Mesenchymal stem cell (in vitro differentiated cells and primary cell): ENCODE data around the gene EGLN1.

ENCODE experiments used
- DNase-seq: peaks from one replicate; pipeline ENCODE4 v3.0.0-alpha.2; 2013
- H2AFZ ChIP-seq: one replicate; pipeline ENCODE4 v1.6.1; 2013; ENCODE audit warnings: low read depth, mild to moderate bottlenecking, control low read depth, inconsistent platforms, low read length, moderate library complexity
- H2AK5ac ChIP-seq: 2 replicates; pipeline ENCODE4 v1.6.1; 2013; ENCODE audit warnings: low read length, moderate library complexity, mild to moderate bottlenecking, inconsistent platforms; ENCODE audit not compliant: severe bottlenecking
- H2BK120ac ChIP-seq: one replicate; pipeline ENCODE4 v1.6.1; 2013; ENCODE audit warnings: low read depth, mild to moderate bottlenecking, inconsistent platforms, low read length, moderate library complexity
- H2BK12ac ChIP-seq, 2 experiments: one replicate each; pipeline ENCODE4 v1.6.1; 2013; ENCODE audit warnings: inconsistent platforms in 2 of 2, low read length in 2 of 2, mild to moderate bottlenecking in 2 of 2, moderate library complexity in 2 of 2, control low read depth in 1 of 2
- H2BK15ac ChIP-seq: one replicate; pipeline ENCODE4 v1.6.1; 2013; ENCODE audit warnings: mild to moderate bottlenecking, low read depth, inconsistent platforms; ENCODE audit not compliant: poor library complexity, severe bottlenecking
- H2BK5ac ChIP-seq: 2 replicates; pipeline ENCODE4 v1.6.1; 2013; ENCODE audit warnings: low read depth, mild to moderate bottlenecking, low read length, control low read depth, inconsistent platforms; ENCODE audit not compliant: poor library complexity, severe bottlenecking
- H3K14ac ChIP-seq, 2 experiments: one replicate each; pipeline ENCODE4 v1.6.1; 2013; ENCODE audit warnings: inconsistent platforms in 2 of 2, low read length in 2 of 2, control low read depth in 1 of 2, mild to moderate bottlenecking in 1 of 2, moderate library complexity in 1 of 2
- H3K18ac ChIP-seq, 2 experiments: one replicate each; pipeline ENCODE4 v1.6.1; 2013; ENCODE audit warnings: inconsistent platforms in 2 of 2, low read length in 2 of 2, control low read depth in 1 of 2, low read depth in 1 of 2, mild to moderate bottlenecking in 1 of 2
- H3K23ac ChIP-seq, 2 experiments: one replicate each; pipeline ENCODE4 v1.6.1; 2013; ENCODE audit warnings: inconsistent platforms in 2 of 2, low read length in 2 of 2, mild to moderate bottlenecking in 2 of 2, moderate library complexity in 2 of 2, control low read depth in 1 of 2
- H3K27ac ChIP-seq: 2 replicates; pipeline ENCODE4 v1.5.1; 2013; ENCODE audit warnings: mild to moderate bottlenecking, moderate library complexity, low read length, control low read depth, inconsistent platforms; ENCODE audit not compliant: poor library complexity, severe bottlenecking
- H3K27me3 ChIP-seq, 2 experiments: 2 replicates each; pipeline versions ENCODE4 v1.6.1 to v1.7.0; 2013; ENCODE audit warnings: low read length in 2 of 2, mild to moderate bottlenecking in 2 of 2, moderate library complexity in 2 of 2, control low read depth in 1 of 2, inconsistent platforms in 1 of 2; ENCODE audit not compliant: control insufficient read depth in 1 of 2, insufficient read depth in 1 of 2
- H3K36me3 ChIP-seq, 2 experiments: 2 replicates each; pipeline versions ENCODE4 v1.6.1 to v1.7.0; 2013; ENCODE audit warnings: low read length in 2 of 2, control low read depth in 1 of 2, inconsistent platforms in 1 of 2, low read depth in 1 of 2, mild to moderate bottlenecking in 1 of 2; ENCODE audit not compliant: insufficient read depth in 2 of 2, control insufficient read depth in 1 of 2
- H3K4ac ChIP-seq, 2 experiments: one replicate each; pipeline ENCODE4 v1.6.1; 2013; ENCODE audit warnings: inconsistent platforms in 2 of 2, low read length in 2 of 2, mild to moderate bottlenecking in 2 of 2, moderate library complexity in 2 of 2, control low read depth in 1 of 2, low read depth in 1 of 2
- H3K4me1 ChIP-seq: 2 replicates; pipeline ENCODE4 v1.6.1; 2013; ENCODE audit warnings: low read depth, low read length, control low read depth; ENCODE audit not compliant: control insufficient read depth, insufficient read depth
- H3K4me2 ChIP-seq: 2 replicates; pipeline ENCODE4 v1.6.1; 2013; ENCODE audit warnings: low read length, mild to moderate bottlenecking, inconsistent platforms; ENCODE audit not compliant: poor library complexity, severe bottlenecking
- H3K4me3 ChIP-seq, 2 experiments: 2 replicates each; pipeline versions ENCODE4 v1.5.1 to v1.7.0; 2013; ENCODE audit warnings: low read length in 2 of 2, mild to moderate bottlenecking in 2 of 2, control low read depth in 1 of 2, low read depth in 1 of 2; ENCODE audit not compliant: insufficient read depth in 1 of 2
- H3K79me1 ChIP-seq: replicated peaks from 2 replicates; pipeline ENCODE4 v1.6.1; 2013; ENCODE audit warnings: mild to moderate bottlenecking, control low read depth, low read length, inconsistent platforms; ENCODE audit not compliant: poor library complexity, severe bottlenecking
- H3K9ac ChIP-seq: 2 replicates; pipeline ENCODE4 v1.7.0; 2013; ENCODE audit warnings: mild to moderate bottlenecking, low read length, moderate library complexity
- H3K9me3 ChIP-seq: 2 replicates; pipeline ENCODE4 v1.7.0; 2013; ENCODE audit warnings: mild to moderate bottlenecking, low read length; ENCODE audit not compliant: control insufficient read depth
- H4K8ac ChIP-seq: one replicate; pipeline ENCODE4 v1.6.1; 2013; ENCODE audit warnings: inconsistent platforms, mild to moderate bottlenecking, low read length, moderate library complexity
- H4K91ac ChIP-seq: one replicate; pipeline ENCODE4 v1.6.1; 2013; ENCODE audit warnings: mild to moderate bottlenecking, low read length, inconsistent platforms
- WGBS: methylation state at CpG from one replicate; pipeline ENCODE4 v1.1.7; 2013; ENCODE audit warnings: mixed read lengths; 5-methylcytosine and 5-hydroxymethylcytosine counted together

Gene EGLN1

DNA sequence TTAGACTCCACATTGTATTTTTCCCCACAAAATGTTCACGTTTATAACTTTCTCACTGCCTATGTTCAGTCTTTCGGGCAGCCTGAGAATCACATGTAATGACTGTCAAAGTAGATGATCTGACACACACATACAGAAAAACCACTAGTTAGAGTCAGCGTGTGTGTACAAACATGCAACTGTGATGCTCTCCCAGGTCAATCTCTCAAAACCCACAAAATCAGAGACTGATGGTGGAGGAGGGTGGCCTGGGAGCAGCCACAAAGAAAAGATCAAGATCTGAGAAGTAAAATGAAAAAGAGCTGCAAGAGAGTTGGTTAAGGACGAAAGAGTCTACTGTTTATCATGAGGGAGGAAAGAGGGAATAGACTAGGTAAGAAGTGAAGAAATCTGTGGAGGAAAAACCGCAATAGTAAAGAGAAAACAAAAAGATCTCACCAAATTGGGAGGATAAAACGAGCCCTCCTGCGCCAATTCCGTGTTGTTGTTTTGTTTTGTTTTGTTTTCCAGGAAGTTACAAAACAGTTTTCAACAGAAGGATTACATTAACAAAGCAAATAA is 2.3 kb downstream of the EGLN1 start:
- Histone ChIP-seq H2BK15ac (no peak overlapping the region), H3K27me3 (no peaks in the 10 kb centered on the region), H3K9me3 (no peaks in the 10 kb centered on the region), H2AFZ (no peak overlapping the region), H3K4me3 (peak overlapping the region in 1 of 2 experiments; percentile 96), H3K18ac (no peak overlapping the region), H3K4me1 (peaks cover 3% of the 10 kb centered on the region), H4K8ac (no peak overlapping the region), H3K27ac (no peak overlapping the region), H2BK12ac (no peak overlapping the region), H2AK5ac (no peak overlapping the region), H3K23ac (no peak overlapping the region), H2BK120ac (no peak overlapping the region), H3K14ac (no peak overlapping the region), H3K9ac (peak overlapping the region; percentile 96), H3K4me2 (peak overlapping the region; percentile 66), H3K4ac (no peak overlapping the region), H3K36me3 (no peaks in the 10 kb centered on the region), H4K91ac (no peak overlapping the region), H3K79me1 (peaks cover 2% of the 10 kb centered on the region), H2BK5ac (no peak overlapping the region)
- peak; percentile 36 for DNase-seq
- 55% methylated on average over 4 of the region's 8 CpGs for WGBS

DNA sequence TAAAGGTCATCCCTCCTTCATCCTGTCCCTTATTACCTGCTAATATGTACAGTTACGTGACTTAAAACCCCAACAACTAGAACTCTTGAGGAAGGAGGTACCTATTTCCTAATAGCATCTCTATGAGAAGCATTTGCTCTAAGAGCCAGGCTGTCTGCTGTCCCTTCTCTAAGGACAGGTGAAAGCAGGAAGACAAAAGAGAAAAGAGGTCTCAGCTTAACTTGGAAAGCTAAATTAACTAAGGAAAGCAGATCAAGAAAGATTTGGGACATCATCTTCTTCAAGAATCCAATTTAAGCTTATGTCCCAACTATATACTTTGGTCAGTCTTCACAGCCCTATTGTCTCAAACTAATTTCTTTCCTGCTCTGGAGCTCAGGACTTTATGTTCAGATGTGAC is 2.9 kb downstream of the EGLN1 start:
- Histone ChIP-seq H2AK5ac (no peak overlapping the region), H3K4me1 (peaks cover 3% of the 10 kb centered on the region), H2BK120ac (no peak overlapping the region), H3K79me1 (peaks cover 3% of the 10 kb centered on the region), H3K4me3 (peak overlapping the region in 1 of 2 experiments; percentile 96), H2BK5ac (no peak overlapping the region), H3K4me2 (peak overlapping the region; percentile 65), H2BK15ac (no peak overlapping the region), H3K9ac (peak overlapping the region; percentile 96), H3K9me3 (no peaks in the 10 kb centered on the region), H3K36me3 (no peaks in the 10 kb centered on the region), H2AFZ (no peak overlapping the region), H3K4ac (no peak overlapping the region), H2BK12ac (no peak overlapping the region), H3K23ac (no peak overlapping the region), H3K27ac (no peak overlapping the region), H3K27me3 (no peaks in the 10 kb centered on the region), H3K14ac (no peak overlapping the region), H4K91ac (no peak overlapping the region), H3K18ac (no peak overlapping the region), H4K8ac (no peak overlapping the region)
- WGBS = no CpG with 5 or more reads among the region's 1 CpG
- no peak for DNase-seq

DNA sequence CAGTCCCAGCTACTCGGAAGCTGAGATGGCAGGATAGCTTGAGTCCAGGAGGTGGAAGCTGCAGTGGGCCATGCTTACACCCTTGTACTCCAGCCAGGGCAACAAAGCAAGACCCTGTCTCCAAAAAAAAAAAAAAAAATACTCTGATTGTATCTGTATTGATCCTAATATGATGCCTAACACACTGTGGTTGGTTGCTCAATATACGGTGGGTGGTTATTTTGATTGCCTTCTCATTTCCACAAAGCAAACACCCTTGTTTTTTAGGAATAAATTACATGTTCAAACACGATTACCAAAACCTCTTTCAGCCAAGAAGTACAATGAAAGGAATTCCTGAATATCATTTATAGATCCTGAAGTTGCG is 3.4 kb downstream of the EGLN1 start:
- H2BK120ac ChIP-seq = no peak overlapping the region
- H4K91ac ChIP-seq = no peak overlapping the region
- H2BK15ac ChIP-seq = no peak overlapping the region
- H2AK5ac ChIP-seq = no peak overlapping the region
- H2AFZ ChIP-seq = no peak overlapping the region
- peaks cover 3% of the 10 kb centered on the region for H3K79me1 ChIP-seq
- no peak overlapping the region for H2BK5ac ChIP-seq
- 99% methylated on average over 4 of the region's 4 CpGs for WGBS
- H3K9ac ChIP-seq = peak overlapping the region; percentile 96
- no peak overlapping the region for H3K14ac ChIP-seq
- no peak overlapping the region for H3K18ac ChIP-seq
- H4K8ac ChIP-seq = no peak overlapping the region
- H3K4me1 ChIP-seq = peaks cover 3% of the 10 kb centered on the region
- H3K23ac ChIP-seq = no peak overlapping the region
- no peak for DNase-seq
- H2BK12ac ChIP-seq = no peak overlapping the region
- H3K4me3 ChIP-seq = peak overlapping the region in 1 of 2 experiments; percentile 96
- no peak overlapping the region for H3K4ac ChIP-seq
- no peaks in the 10 kb centered on the region for H3K9me3 ChIP-seq
- no peak overlapping the region for H3K27ac ChIP-seq
- no peaks in the 10 kb centered on the region for H3K36me3 ChIP-seq
- H3K4me2 ChIP-seq = peak overlapping the region; percentile 54
- H3K27me3 ChIP-seq = no peaks in the 10 kb centered on the region

DNA sequence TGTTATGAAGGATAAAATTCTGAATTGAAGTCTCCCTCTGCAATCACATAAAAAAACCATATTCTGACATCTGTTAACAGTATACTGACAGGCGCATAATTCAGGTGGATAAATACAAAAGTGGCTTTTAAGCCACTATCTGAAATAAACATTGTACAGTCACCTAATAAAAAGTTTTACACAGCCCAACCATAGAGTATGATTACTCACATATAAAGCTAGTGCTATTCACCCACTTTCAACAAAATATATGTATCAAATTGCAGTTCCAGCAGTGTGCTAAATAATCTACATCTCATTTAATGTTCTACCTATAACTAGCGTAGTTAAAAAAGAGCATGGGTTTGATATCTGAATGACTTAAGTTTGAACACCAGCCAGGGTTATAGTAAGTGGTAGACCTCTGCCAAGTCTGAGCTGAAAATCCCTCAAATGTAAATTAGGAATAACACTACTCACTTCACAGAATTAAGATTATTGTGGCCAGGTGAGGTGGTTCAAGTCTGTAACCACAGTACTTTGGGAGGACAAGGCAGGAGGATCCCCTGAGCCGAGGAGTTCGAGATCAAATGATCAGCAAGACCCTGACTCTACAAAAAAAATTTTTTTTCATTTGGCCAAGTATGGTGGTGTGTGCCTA is 3.9 kb downstream of the EGLN1 start:
- H3K4ac ChIP-seq = no peak overlapping the region
- no peak overlapping the region for H2BK5ac ChIP-seq
- H2BK12ac ChIP-seq = no peak overlapping the region
- no peak overlapping the region for H2BK15ac ChIP-seq
- peak overlapping the region; percentile 96 for H3K9ac ChIP-seq
- WGBS = 92% methylated on average over 1 of the region's 4 CpGs
- H3K9me3 ChIP-seq = no peaks in the 10 kb centered on the region
- H4K8ac ChIP-seq = no peak overlapping the region
- H2BK120ac ChIP-seq = no peak overlapping the region
- H3K79me1 ChIP-seq = peaks cover 3% of the 10 kb centered on the region
- H3K4me1 ChIP-seq = peaks cover 3% of the 10 kb centered on the region
- DNase-seq = no peak
- no peak overlapping the region for H4K91ac ChIP-seq
- peak overlapping the region in 1 of 2 experiments; percentile 96 for H3K4me3 ChIP-seq
- H3K36me3 ChIP-seq = no peaks in the 10 kb centered on the region
- peak overlapping the region; percentile 54 for H3K4me2 ChIP-seq
- H3K18ac ChIP-seq = no peak overlapping the region
- H3K14ac ChIP-seq = no peak overlapping the region
- no peaks in the 10 kb centered on the region for H3K27me3 ChIP-seq
- H3K27ac ChIP-seq = no peak overlapping the region
- H2AK5ac ChIP-seq = no peak overlapping the region
- no peak overlapping the region for H3K23ac ChIP-seq
- no peak overlapping the region for H2AFZ ChIP-seq
